SJSA1 (cell line): Measurements from ENCODE around the gene ALS2CL. TPM values are rescaled to one million over a fixed set of nuclear protein-coding genes. Genes with fewer than 3 reads are reported as not detected.

Experiments
- DNase-seq, 2 experiments: peaks; one replicate each; pipeline ENCODE4 v3.0.0-alpha.2; 2015 to 2020; ENCODE audit warnings: low spot score in 2 of 2, low read depth in 1 of 2
- H3K27ac ChIP-seq: fragments of 250-450 bp; sonication (Bioruptor Pico); 2 replicates; pipeline ENCODE4 v1.5.1; 2020; ENCODE audit warnings: mild to moderate bottlenecking, moderate library complexity
- H3K27me3 ChIP-seq: fragments of 250-450 bp; sonication (Bioruptor Pico); replicated peaks from 2 replicates; pipeline ENCODE4 v1.5.1; 2020; ENCODE audit warnings: mild to moderate bottlenecking, moderate library complexity
- H3K36me3 ChIP-seq: fragments of 250-450 bp; sonication (Bioruptor Pico); 2 replicates; pipeline ENCODE4 v1.5.1; 2020; ENCODE audit warnings: mild to moderate bottlenecking
- H3K4me1 ChIP-seq: fragments of 250-450 bp; sonication (Bioruptor Pico); replicated peaks from 2 replicates; pipeline ENCODE4 v1.6.1; 2021; ENCODE audit warnings: mild to moderate bottlenecking
- H3K4me3 ChIP-seq: fragments of 250-450 bp; sonication (Bioruptor Pico); 2 replicates; pipeline ENCODE4 v1.5.1; 2020; ENCODE audit warnings: mild to moderate bottlenecking
- H3K9me3 ChIP-seq: fragments of 250-450 bp; sonication (Bioruptor Pico); replicated peaks from 2 replicates; pipeline ENCODE4 v1.5.1; 2020; ENCODE audit warnings: mild to moderate bottlenecking
- total RNA-seq: library from RNA; depleted of rRNA; stranded (reverse); fragments of >200 nt; shearing (Covaris generic); gene quantifications from 2 replicates; pipeline ENCODE4 v1.2.3, GENCODE V29; 2014

The ALS2CL gene
- total RNA-seq, 1 experiment from 2014 or later: 0.37 TPM

- H3K27me3 ChIP-seq: no peaks in the 10 kb centered on the region
- H3K27ac ChIP-seq: no peak overlapping the region
- no peak overlapping the region for H3K4me3 ChIP-seq
- H3K9me3 ChIP-seq: no peaks in the 10 kb centered on the region
- no peak for DNase-seq
- H3K36me3 ChIP-seq: no peaks in the 10 kb centered on the region
- H3K4me1 ChIP-seq: no peaks in the 10 kb centered on the region
These were observed 20.1 kb downstream of the ALS2CL start for GRCh38 chr3:46673151-46674030.

- Histone ChIP-seq H3K9me3 (no peaks in the 10 kb centered on the region), H3K36me3 (no peaks in the 10 kb centered on the region), H3K4me1 (no peaks in the 10 kb centered on the region), H3K27ac (no peak overlapping the region), H3K27me3 (no peaks in the 10 kb centered on the region), H3K4me3 (no peak overlapping the region)
- DNase-seq: no peak
These were observed 21.2 kb downstream of the ALS2CL start for GRCh38 chr3:46672349-46672695.

GRCh38 chr3:46671541-46672348 lies 21.7 kb downstream of the ALS2CL start:
- Histone ChIP-seq H3K27me3 (no peaks in the 10 kb centered on the region), H3K36me3 (no peaks in the 10 kb centered on the region)
- DNase-seq: no peak

DNA sequence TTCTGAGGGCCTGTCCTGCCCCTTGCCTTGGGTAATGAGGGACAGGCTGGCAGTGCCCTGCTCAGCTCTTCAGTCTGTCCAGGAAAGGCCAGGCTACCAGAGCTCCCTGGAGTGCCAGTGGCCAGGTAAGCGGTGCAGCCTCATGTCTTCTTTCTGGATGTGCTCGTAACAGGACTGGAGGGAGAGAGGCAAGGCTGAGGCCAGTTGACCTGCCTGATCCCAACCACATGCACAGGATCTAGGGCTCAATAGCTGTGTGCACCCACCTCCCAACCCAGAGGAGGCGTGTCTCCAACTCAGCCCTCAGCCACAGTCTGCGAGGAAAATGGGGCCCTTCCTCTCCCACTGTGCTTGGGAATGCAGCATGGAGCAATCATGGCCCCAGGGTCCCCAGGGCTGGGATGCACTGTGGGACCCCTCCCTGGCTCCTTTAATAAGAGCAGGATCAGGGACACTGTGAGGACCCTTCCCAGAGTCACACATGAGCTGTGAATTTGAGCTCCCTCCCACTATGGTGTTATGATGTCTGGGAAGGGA lies 22.5 kb downstream of the ALS2CL start:
- no peak for DNase-seq
- H3K27me3 ChIP-seq: no peaks in the 10 kb centered on the region
- H3K4me3 ChIP-seq: no peak overlapping the region

More at GRCh38 chr3:46671541-46672348, 21.7 kb downstream of the ALS2CL start:
- Histone ChIP-seq H3K27ac (no peak overlapping the region), H3K9me3 (no peaks in the 10 kb centered on the region), H3K4me3 (no peak overlapping the region), H3K4me1 (no peaks in the 10 kb centered on the region)

DNA sequence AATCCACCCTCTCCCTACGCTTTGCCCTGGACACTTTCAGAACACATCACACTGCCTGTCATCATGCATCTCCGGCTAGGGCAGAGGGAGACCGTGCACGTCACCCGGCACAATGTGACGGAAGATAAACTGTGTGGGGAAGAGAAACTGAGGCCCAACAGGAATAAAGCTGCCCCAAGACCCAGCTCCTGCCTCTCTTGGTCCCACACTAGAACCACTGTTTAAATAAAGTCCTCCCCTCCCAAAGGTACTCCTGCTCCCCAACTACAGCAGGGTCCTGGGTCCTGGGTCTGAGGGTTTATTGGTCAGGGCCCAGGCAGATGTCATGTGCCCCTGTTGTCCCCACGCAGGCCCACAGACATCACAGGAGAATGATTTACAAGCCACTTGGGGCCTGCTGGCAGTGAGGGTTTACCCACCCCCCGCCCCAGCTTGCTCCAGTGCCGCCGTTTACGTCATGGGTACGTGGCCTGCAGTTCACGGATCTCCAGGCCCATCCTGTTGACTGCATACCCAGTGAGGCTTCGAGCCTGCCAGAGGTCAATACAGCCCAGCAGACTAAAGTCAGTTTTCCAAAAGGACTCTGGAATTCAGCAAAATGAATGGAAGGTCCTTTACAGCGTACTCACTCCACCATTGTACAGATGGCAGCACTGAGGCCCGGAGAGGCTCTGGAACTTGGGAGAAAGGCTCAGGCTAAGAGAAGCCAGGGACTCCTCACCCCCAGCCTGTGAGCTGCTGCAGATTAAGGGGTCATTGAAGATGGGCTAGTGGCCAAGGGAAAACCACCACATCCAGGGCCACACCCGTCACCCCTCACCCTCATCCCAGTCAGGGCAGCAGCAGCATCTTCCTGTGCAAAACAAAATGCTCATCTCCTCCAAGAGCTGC lies 23.2 kb downstream of the ALS2CL start:
- H3K27ac ChIP-seq: no peak overlapping the region
- H3K4me3 ChIP-seq: no peak overlapping the region
- no peaks in the 10 kb centered on the region for H3K36me3 ChIP-seq
- H3K27me3 ChIP-seq: no peaks in the 10 kb centered on the region
- no peak for DNase-seq
- no peaks in the 10 kb centered on the region for H3K9me3 ChIP-seq
- H3K4me1 ChIP-seq: no peaks in the 10 kb centered on the region

More for the DNA sequence above, 22.5 kb downstream of the ALS2CL start:
- Histone ChIP-seq H3K4me1 (no peaks in the 10 kb centered on the region), H3K36me3 (no peaks in the 10 kb centered on the region), H3K9me3 (no peaks in the 10 kb centered on the region), H3K27ac (no peak overlapping the region)

DNA sequence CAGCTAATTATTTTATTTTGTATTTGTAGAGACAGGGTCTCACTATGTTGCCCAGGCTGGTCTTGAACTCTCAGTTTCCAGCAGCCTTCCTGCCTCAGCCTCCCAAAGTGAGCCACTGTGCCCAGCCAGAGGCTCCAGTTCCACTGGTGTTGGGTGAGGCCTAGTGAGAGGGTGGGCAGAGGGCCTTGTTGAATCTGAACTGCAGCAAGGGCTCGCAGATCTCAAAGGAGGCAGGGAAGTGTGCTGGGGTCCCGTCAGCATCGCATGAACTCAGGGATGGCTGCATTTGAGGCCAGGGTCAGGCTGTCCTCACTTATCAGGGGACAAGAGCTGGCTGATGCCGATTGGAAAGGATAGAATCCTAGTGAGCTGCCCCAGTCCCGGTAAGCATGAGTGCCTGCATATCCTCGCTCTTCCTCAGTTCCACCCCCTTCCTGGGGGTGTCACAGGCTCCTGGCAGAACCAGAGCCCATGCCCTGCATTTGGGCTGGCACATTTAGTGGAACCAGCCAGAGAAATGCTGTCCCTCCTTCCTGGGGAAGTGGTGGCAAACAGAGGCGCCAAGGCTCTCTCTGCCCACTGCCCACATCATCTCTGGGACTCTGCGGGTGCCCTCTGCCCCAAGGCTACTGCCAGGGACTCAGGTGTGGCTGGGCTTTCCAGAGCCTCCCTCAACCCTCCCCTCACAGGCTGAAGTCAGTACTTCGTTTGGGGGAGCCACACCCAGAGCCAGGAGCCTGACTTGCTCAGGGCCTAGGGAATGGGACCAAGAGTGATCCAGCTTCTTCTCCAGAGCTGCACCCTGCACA lies 24.1 kb downstream of the ALS2CL start:
- H3K4me1 ChIP-seq: no peaks in the 10 kb centered on the region
- no peaks in the 10 kb centered on the region for H3K9me3 ChIP-seq
- H3K27ac ChIP-seq: no peak overlapping the region
- peak in 1 of 2 experiments; percentile 23 for DNase-seq
- no peaks in the 10 kb centered on the region for H3K36me3 ChIP-seq
- no peaks in the 10 kb centered on the region for H3K27me3 ChIP-seq
- H3K4me3 ChIP-seq: no peak overlapping the region

DNA sequence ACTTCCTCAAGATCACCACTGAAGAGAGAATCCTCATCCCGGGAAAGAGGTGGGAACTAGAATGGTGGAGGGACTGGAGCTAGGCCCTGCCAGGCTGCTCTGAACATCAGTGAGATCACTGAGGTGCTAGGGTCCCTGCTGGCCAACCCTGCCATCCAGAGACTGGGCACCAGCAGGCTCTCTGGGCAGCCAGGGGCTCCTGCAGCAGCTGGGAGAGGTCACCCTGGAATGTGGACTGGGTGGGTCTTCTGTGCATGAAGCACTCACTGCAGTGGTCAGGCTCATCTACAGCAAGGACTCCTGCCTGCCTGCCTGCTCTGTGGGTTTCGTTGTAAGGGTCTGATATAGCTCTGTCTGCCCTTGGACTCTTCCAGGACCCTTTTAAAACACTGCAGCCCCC lies 24.9 kb downstream of the ALS2CL start:
- H3K27ac ChIP-seq: no peak overlapping the region
- no peaks in the 10 kb centered on the region for H3K36me3 ChIP-seq
- H3K27me3 ChIP-seq: no peaks in the 10 kb centered on the region
- H3K4me3 ChIP-seq: no peak overlapping the region
- no peaks in the 10 kb centered on the region for H3K9me3 ChIP-seq
- peaks cover 1% of the 10 kb centered on the region for H3K4me1 ChIP-seq
- no peak for DNase-seq

GRCh38 chr3:46668116-46668515 lies 25.4 kb downstream of the ALS2CL start:
- no peak overlapping the region for H3K4me3 ChIP-seq
- peak in 1 of 2 experiments; percentile 18 for DNase-seq

DNA sequence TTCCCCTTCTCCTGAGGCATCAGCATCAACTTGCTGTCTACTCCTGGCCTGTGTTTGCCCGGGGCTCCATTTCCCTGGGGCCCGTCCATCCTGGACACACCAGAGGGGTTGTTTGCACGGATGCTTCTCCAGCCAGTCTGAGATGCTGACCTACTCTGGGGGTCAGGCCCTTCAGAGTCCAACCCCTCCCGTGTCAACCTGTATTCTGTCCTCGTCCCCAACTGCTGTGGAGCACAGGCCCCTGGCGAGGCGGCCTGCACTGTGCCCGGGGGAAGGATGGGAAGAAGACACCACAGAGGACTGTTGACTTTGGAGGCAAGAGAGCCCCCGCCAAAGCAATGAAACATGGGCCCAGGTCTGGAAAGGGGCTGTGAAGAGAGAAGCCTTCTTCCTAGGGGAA lies 25.8 kb downstream of the ALS2CL start:
- no peaks in the 10 kb centered on the region for H3K27me3 ChIP-seq
- H3K4me1 ChIP-seq: peaks cover 11% of the 10 kb centered on the region
- DNase-seq: peak in 1 of 2 experiments; percentile 19
- no peaks in the 10 kb centered on the region for H3K9me3 ChIP-seq
- no peak overlapping the region for H3K27ac ChIP-seq
- H3K36me3 ChIP-seq: no peaks in the 10 kb centered on the region
- no peak overlapping the region for H3K4me3 ChIP-seq

More at GRCh38 chr3:46668116-46668515, 25.4 kb downstream of the ALS2CL start:
- no peaks in the 10 kb centered on the region for H3K36me3 ChIP-seq
- H3K27me3 ChIP-seq: no peaks in the 10 kb centered on the region
- H3K27ac ChIP-seq: no peak overlapping the region
- H3K9me3 ChIP-seq: no peaks in the 10 kb centered on the region
- peaks cover 6% of the 10 kb centered on the region for H3K4me1 ChIP-seq

- Histone ChIP-seq H3K4me3 (no peak overlapping the region), H3K27me3 (no peaks in the 10 kb centered on the region), H3K9me3 (no peaks in the 10 kb centered on the region), H3K27ac (no peak overlapping the region), H3K36me3 (no peaks in the 10 kb centered on the region), H3K4me1 (peaks cover 13% of the 10 kb centered on the region)
- peak in 1 of 2 experiments; percentile 34 for DNase-seq
These were observed 26.3 kb downstream of the ALS2CL start for GRCh38 chr3:46667061-46667621.

GRCh38 chr3:46666453-46666845 lies 27.0 kb downstream of the ALS2CL start:
- peak in 1 of 2 experiments; percentile 30 for DNase-seq
- Histone ChIP-seq H3K27me3 (no peaks in the 10 kb centered on the region), H3K27ac (no peak overlapping the region), H3K4me3 (no peak overlapping the region), H3K4me1 (peaks cover 13% of the 10 kb centered on the region), H3K36me3 (no peaks in the 10 kb centered on the region), H3K9me3 (no peaks in the 10 kb centered on the region)

- H3K27me3 ChIP-seq: no peaks in the 10 kb centered on the region
- H3K9me3 ChIP-seq: no peaks in the 10 kb centered on the region
- peaks cover 13% of the 10 kb centered on the region for H3K4me1 ChIP-seq
- H3K36me3 ChIP-seq: no peaks in the 10 kb centered on the region
- DNase-seq: peak in 1 of 2 experiments; percentile 13
- H3K4me3 ChIP-seq: no peak overlapping the region
- H3K27ac ChIP-seq: no peak overlapping the region
These were observed 27.6 kb downstream of the ALS2CL start for GRCh38 chr3:46665763-46666452.
